Germinal center (tissue), 1 donor: ENCODE measurements around the gene BTBD7.
"Not testable (repeated sequence)": the region's sequence is repeated elsewhere in the genome, so short reads cannot be mapped to it uniquely, and the experiment has no call there.

Source experiments
- DNase-seq: peaks from one replicate; pipeline ENCODE4 v3.0.0; 2012; ENCODE audit warnings: mixed read lengths, low spot score

The BTBD7 gene

DNA sequence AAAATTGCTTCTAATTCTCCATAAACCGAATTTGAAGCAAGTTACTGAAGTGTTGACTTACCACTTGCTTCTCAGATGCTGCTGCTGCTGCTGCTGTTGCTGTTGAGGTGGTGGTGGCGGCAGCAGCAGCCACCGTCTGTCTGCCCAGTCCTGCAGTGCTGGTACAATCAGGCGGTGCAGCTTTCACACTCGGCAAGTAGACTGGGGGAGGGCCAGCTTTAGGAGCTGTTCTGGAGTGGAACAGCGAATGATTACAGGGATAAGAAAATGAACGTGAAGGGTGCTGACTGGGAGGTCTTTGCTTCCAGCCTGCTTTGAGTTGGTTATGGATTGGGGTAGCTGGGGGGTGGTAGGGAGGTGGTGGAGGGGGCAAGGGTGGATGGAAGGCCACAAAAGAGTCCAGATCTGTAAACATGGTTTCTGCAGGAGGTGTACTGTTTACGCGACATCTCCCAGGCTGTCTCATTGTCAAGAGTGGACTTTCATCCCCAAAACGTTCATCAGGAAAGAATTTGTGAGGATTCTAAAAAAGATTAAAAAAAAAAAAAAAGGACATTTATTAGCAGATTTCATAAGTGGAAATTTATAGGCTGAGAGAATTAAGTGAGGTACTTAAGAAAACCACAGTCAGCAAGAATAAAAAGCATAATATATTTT lies 86.9 kb downstream of the BTBD7 start:
- no peak for DNase-seq

GRCh38 chr14:93240678-93241000 lies 92.2 kb downstream of the BTBD7 start:
- DNase-seq, result no peak

DNA sequence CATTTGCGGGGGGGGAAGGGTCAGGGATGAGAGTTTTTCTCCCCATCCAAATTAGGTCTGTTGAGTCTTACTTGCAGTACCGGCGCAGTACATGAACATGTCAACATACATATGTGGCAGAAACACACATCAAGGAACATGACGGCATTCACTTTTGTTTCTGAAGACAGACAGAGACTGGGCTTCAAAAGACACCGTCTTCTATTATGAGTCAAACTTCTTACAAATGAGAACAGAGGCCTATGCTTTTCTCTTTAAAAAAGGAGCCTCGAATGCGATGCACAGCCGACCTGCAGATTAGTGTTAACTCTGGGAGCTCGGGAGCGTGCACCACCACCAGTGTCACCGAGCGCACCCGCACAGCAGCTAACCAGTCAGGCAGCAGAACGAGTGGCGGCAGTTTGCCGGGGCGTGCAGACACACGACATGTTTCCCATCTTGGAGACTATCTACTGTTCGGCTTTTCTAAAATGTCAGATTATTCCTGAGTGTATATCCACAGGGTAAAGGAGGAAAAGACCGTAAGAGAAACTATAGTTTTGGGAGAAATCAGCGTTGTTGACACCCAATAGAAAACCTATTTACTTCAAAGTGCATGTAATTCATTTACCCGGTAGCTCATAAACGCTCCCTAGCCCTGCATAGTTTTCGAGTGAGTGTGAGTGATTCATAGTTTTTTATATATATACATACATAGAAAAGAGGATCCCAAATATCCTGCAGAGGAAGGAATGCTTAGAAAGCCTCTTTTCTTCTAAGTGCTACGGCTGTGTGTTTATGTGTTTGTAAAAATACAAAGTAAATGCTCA lies 92.8 kb downstream of the BTBD7 start:
- no peak for DNase-seq

DNA sequence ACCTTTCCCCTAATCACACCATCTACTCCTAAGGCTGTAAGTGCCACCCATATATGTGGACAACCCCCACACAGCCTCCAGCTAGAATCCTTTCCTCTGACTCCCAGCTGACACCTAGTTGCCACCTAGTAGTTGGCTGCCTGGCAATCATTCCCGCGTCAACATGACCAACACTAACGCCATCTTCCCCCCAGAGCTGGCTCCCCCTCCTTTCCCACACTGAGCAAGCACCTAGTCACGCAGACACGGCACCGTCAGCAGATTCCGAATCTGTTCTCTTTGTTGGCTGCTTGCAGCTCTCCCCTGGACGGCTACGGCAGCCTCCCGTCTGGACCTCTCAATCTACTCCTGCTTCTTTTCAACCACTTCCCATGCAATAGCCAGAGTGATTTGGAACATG lies 98.0 kb downstream of the BTBD7 start:
- peak; percentile 6 for DNase-seq

DNA sequence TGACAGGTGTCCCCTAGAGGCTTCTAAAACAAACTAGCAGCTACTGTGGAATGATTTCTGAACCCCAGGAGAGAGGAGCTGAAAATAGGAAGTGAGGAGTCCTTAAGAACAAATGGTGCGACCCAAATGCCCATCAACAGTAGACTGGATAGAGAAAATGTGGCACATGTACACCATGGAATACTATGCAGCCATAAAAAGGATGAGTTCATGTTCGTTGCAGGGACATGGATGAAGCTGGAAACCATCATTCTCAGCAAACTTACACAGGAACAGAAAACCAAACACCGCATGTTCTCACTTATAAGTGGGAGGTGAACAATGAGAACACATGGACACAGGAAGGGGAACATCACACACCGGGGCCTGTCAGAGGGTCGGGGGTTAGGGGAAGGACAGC lies 99.8 kb downstream of the BTBD7 start:
- DNase-seq, result not testable (repeated sequence)

DNA sequence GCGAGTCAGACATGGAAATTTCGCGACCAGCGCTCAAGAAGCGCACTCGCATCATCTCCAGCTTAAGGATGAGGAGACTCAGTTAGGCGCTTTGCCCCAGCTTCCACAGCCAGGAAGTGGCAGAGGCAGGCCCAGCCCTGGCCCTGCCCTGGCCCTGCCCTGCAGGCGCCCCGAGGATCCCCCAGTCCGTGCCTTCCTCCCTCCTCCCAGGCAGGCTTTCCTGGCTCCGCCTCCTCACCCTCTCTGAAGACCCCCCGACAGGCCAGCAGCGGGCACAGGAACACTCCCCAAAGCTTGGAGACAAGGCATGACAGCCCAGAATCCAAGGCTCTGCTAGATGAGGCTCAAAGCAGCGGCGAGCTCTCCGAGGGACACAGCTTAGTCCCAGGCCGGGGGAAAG lies 100.7 kb downstream of the BTBD7 start:
- no peak for DNase-seq

DNA sequence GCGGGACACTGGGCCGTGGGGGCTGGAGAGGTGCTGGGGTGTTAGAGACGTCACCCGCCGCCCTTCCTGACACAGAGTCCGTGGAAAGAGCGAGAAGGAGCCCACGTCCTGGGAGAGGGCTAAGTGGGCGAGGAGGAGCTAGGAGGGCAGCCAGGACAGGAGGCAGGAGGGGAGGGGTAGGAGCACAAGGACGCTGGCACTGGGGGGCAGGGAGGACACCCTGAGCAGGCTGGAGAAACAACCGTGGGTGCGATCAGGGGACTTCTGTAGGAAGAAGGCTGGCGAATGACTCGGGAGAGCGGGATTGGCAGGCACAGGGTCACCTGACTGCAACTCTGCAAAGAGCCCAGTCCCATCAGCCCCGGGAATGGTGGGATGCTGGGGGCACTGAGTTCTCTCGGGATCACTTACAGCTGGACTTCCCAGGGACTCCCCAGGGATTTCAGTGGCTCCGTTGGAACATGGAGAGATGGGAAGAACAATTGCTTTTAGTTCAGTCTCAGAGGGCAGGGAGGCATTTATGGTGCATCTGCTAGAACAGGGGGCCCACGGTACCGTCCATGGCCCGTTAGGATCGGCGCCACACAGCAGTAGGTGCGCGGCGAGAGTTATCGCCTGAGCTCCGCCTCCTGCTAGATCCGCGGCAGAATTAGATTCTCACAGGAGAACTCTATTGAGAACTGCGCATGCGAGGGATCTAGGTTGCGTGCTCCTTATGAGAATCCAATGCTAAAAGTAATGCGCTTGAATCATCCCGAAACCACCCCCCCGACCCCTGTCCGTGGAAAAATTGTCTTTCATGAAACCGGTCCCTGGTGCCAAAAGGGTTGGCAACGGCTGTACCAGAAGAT lies 101.5 kb downstream of the BTBD7 start:
- no peak for DNase-seq

DNA sequence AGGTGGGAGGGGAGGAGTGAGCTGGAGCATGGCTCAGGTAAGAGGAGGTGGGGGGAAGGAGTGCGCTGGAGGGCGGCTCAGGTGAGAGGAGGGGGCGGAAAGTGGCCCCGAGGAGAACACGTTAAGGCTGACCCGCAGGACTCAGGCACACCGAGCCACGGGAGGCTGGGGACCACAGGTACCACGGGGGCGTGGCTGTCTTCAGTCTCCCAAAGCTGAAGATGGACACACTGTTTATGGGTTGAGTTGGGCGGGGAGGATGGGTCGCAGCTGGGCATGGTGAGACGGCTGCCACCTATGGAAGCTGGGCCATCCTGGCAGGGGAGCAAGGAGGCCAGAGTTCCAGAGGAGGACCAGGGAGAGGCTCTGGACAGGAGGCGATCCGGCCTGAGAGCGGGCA lies 102.3 kb downstream of the BTBD7 start:
- DNase-seq, result no peak

GRCh38 chr14:93228550-93228949 lies 104.3 kb downstream of the BTBD7 start:
- no peak for DNase-seq

GRCh38 chr14:93223565-93223964 lies 109.3 kb downstream of the BTBD7 start:
- DNase-seq, result no peak

DNA sequence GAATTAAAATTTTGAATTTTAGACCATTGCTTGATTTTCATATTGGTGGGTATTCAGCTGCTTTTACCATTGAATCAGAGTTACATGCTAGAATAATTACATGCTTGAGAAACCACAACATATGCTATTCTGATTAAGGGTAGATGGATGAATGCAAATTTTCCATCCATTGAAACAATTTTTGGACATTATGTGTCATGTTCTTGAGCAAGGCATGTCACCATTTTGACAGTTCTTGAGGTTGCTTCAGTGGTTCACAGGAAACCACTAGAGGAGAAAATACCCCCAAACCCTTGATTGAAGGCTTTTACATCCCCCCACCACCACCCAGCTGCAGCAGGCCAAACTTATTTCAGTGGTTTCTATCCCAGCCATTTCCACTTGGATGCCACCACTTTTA lies 112.3 kb downstream of the BTBD7 start:
- DNase-seq, result no peak

DNA sequence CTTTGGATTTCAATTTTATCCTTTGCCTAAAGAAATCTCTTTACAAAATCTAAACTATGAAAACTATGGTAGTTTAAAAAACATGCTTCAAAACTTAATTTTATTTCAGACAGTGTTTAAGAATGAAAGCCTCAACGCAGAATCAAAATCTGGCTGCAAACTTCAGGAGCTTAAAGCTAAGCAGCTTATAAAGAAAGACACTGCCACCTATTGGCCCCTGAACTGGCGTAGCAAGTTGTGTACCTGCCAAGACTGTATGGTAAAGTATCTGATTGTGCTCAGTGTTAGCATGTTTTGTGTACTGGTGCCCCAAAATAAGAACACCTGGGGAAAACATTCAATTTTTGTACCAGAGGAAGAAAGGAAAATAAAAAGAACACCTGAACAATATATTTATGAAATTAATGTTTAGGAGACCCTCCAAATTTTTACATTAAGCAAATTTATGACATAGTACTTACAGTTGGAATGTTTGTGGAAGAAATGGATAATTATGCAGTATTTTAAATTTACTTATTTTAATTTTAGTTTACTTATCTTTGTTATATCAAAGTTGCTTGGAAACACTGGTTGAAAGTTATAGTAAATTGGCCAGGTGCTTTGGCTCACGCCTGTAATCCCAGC lies 113.6 kb downstream of the BTBD7 start:
- peak; percentile 46 for DNase-seq

DNA sequence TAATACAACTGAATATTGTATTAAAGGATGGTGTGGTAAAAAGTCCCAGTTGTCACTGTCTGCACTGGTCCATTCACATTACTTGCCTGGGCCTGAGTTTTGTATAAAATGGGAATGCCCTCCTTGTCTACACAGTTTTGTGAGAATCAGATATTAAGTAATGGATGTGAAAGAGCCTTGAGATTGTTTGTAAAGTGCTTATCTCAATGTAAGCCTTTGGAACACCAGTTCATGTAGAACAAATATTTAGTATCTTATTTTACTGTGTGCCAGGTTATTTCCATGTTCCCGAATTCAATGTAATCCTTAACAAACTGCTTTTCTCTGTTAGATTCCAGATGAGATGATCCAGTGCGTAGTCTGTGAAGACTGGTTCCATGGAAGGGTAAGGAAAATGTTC lies 118.2 kb downstream of the BTBD7 start:
- no peak for DNase-seq

DNA sequence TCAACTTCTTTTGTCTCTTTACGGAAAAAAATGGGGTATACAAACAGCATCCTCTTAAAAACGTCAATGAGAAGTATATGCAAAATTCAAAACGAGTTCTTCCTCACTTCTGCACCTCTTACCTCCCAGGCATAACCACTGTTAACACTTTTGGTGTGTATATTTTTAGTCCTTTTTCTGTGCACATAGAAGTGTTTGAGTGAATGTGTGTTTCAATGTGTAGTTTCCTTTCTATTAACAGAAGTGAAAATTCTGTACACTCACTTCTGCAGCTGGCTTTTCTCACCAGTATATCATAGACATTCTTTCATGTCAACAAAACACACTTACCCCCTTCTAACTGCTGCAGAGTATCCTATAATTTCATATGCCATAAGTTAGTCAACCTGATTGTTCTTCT lies 120.4 kb downstream of the BTBD7 start:
- peak; percentile 38 for DNase-seq

DNA sequence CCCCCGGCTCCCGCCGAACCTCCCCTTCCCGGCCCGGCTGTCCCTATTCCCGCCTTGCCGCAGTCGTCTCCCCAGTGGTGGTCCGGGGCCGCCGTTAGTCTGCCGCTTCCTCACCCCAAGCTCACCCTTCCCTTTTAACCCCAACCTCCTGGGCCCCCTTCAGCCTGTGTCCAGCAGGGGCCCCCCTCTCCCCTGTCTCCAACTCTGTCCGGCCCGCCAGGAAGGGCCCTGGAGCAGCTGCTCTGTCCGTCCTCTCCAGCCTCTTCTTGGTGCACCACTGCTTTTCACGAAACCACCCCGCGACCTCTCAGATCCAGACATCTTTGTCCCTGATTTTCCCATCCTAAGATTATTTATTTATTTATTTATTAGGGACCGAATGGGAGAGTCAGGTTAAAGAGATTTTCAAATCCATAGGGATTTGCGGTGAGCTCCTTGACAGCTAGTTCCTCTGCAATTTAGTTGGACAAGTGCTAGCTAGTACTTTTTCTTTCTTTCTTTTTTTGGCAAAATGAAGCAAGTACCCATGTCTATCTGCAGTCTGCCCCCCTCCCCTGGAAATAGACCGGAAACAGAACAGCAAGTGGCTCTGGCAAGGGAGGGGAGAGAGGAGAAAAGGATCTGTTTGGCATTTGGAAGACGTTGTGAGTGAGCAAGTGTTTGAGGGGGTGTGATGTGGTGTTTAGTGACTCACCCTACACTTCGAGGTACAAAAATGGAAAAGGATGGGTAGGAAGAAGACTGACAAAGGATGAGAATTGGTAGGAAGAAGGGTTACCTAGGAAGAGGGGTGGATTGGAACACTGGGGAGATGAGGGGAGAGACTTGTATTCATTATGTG lies 125.1 kb downstream of the BTBD7 start:
- DNase-seq, result peak; percentile 44

GRCh38 chr14:93206793-93207467 lies 125.9 kb downstream of the BTBD7 start, which contains the start of the genes GON7 and UBR7:
Gene GON7 (minus strand): TSS chr14:93207065. CDS start chr14:93207037, 28 bp downstream.
Gene UBR7 (plus strand): TSS chr14:93207256. CDS start chr14:93207292, 36 bp downstream.
- peak; percentile 93 for DNase-seq

DNA sequence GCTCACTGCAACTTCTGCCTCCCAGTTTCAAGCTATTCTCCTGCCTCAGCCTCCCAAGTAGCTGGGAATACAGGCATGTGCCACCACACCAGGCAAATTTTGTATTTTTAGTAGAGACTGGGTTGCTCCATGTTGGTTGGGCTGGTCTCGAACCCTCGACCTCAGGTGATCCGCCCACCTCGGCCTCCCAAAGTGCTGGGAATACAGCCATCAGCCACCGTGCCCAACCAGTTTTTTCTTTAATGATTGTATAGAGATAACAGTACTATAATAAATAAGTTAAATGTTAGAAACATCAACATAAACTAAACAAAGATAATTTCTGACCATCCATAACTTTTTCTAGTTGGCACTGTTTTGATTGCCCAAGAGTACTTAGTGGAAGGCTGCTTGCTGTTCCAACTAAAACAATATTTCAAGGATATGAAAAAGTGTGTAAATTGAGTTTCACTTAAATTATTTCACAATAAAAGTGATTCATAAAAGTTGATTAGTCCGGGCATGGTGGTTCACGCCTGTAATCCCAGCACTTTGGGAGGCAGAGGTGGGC lies 131.6 kb downstream of the BTBD7 start:
- DNase-seq, result no peak

GRCh38 chr14:93200553-93200952 lies 132.3 kb downstream of the BTBD7 start:
- DNase-seq, result no peak

DNA sequence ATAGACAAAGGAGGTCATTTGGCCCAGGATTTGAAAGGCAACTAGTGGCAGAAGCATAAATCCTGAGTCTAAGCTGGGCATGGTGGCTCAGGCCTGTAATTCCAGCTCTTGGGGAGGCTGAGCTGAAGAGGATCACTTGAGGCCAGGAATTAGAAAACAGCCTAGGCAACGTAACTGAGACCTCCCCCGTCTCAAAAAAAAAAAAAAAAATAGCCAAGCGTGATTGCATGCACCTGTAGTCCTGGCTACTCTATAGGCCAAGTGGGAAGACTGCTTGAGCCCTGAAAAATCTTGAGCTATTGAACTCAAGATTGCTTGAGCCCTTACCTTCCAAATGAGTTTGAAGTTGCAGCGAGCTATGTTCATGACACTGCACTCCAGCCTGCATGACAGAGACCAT lies 133.8 kb downstream of the BTBD7 start:
- no peak for DNase-seq

DNA sequence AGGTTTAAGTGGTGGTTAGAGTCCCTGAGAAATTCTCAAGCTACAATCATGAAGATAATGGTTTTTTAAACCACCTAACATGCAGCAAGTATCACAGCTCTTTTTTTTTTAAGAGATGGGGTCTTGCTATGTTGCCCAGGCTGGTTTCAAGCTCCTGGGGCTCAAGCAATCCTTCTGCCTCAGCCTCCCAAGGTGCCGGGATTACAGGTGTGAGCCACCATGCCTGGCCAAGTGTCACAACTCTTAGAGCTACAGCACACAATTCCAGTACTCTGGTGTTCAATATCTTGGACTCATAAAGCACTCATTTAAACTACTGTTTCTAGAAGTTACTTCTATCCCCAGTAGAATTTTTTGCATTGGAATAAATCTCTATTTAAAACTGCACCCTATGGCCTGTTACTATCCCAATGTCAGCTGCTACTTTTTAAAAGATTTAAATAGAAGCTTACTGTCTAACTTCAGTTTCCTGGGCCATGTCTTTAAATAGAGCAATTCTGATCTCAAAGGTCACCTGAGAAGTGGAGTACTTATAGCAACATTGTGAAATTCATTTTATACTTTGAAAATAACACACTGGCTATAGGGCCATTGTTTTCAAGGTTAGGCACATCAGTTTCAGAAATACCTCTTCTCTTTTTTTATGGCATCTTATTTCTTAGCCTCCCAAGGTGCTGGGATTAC lies 137.4 kb downstream of the BTBD7 start:
- DNase-seq, result no peak
